BJ (cell line): ENCODE measurements around the gene CDK4. TPM values are rescaled to one million over a fixed set of nuclear protein-coding genes. Genes with fewer than 3 reads are reported as not detected.
A peak's percentile ranks its signal among the peaks of the same experiment; 100 is the strongest.

Source experiments
- CTCF ChIA-PET: fragments of 350-600 bp; formaldehyde crosslinking; extraction: SDS; loops from one replicate; lab custom pipeline; 2021; ENCODE audit warnings: antibody characterized with exemption, inconsistent platforms; lab: Yijun Ruan, JAX
- POLR2A ChIA-PET: fragments of 300-600 bp; sonication (Branson Sonifier 250); formaldehyde crosslinking; extraction: SDS; loops from one replicate; lab custom pipeline; 2021; ENCODE audit warnings: antibody characterized with exemption; lab: Charles Lee
- DNase-seq: peaks from one replicate; pipeline ENCODE4 v3.0.0-alpha.2; 2011; ENCODE audit warnings: low read depth
- H3K27me3 ChIP-seq: 2 replicates; pipeline ENCODE4 v1.6.0; 2011; ENCODE audit warnings: low read length; ENCODE audit not compliant: control insufficient read depth, insufficient read depth
- H3K36me3 ChIP-seq: 2 replicates; pipeline ENCODE4 v1.5.1; 2011; ENCODE audit warnings: low read length; ENCODE audit not compliant: control insufficient read depth, insufficient read depth
- H3K4me3 ChIP-seq: 2 replicates; pipeline ENCODE4 v1.5.1; 2011; ENCODE audit warnings: low read depth, mild to moderate bottlenecking, control low read depth, low read length
- CTCF ChIP-seq: IDR thresholded peaks from 2 replicates; pipeline ENCODE4 v1.5.1; 2011; ENCODE audit warnings: low read depth, mild to moderate bottlenecking, control low read depth, inconsistent platforms, low read length, moderate library complexity; ENCODE audit not compliant: insufficient read depth
- polyA plus RNA-seq: library from polyadenylated mRNA; depleted of rRNA; stranded (reverse); fragments of >200 nt; gene quantifications from 2 replicates; pipeline ENCODE4 v1.2.3, GENCODE V29; 2011

The CDK4 gene
- polyA plus RNA-seq, 1 experiment: 293 TPM

- Histone ChIP-seq H3K36me3 (peaks cover 14% of the 10 kb centered on the region), H3K27me3 (no peaks in the 10 kb centered on the region), H3K4me3 (no peak overlapping the region)
- ChIA-PET CTCF (interaction anchor here (0.8 to 1.7 kb wide), 9 partner anchors 9 to 110 kb away, joined by 3 to 13 read pairs (median 3); partner anchors contain the start of genes EEF1AKMT3, METTL1 and TSFM), POLR2A (interaction anchor here (0.6 to 1.2 kb wide), 3 partner anchors 9 to 16 kb away, joined by 3 to 4 read pairs (median 4); partner anchors contain the start of gene TSFM)
- TF ChIP-seq CTCF: no peak
- DNase-seq: peak; percentile 46
Observed at GRCh38 chr12:57793920-57794319, 41.8 kb upstream of the CDK4 start.

GRCh38 chr12:57783861-57784260 is 31.8 kb upstream of the CDK4 start:
- no peak for DNase-seq
- Histone ChIP-seq H3K4me3 (no peak overlapping the region; the same call in 1 of the 2 replicates), H3K27me3 (no peaks in the 10 kb centered on the region), H3K36me3 (peaks cover 12% of the 10 kb centered on the region)
- TF ChIP-seq CTCF: no peak
- CTCF ChIA-PET: interaction anchor here (0.7 to 1.6 kb wide), 3 partner anchors 61 to 128 kb away, joined by 3 to 5 read pairs (median 3); no protein-coding TSS in a partner anchor
- POLR2A ChIA-PET: no interaction called here

- no peak for DNase-seq
- ChIA-PET POLR2A (interaction anchor here (1.0 kb wide), 1 partner anchor 10 kb away, joined by 4 read pairs; no protein-coding TSS in a partner anchor), CTCF (interaction anchor here (0.7 to 1.6 kb wide), 16 partner anchors 8 to 129 kb away, joined by 3 to 12 read pairs (median 3); partner anchors contain the start of genes AVIL, EEF1AKMT3 and METTL1)
Observed at GRCh38 chr12:57783466-57783801, 31.3 kb upstream of the CDK4 start.

GRCh38 chr12:57782608-57783465 is 30.7 kb upstream of the CDK4 start, which contains the start of gene TSFM:
TSS of gene TSFM (plus strand) at chr12:57782787. CDS start at chr12:57782802, 15 bp downstream.
- Histone ChIP-seq H3K27me3 (no peaks in the 10 kb centered on the region), H3K36me3 (peaks cover 13% of the 10 kb centered on the region), H3K4me3 (peak within 1 kb of the TSS; percentile 76)
- ChIA-PET CTCF (interaction anchor here (0.6 to 1.6 kb wide), 24 partner anchors 9 to 1132 kb away, joined by 3 to 12 read pairs (median 3); partner anchors contain the start of genes ATP23, AVIL, EEF1AKMT3 and METTL1), POLR2A (interaction anchor here (1.0 kb wide), 1 partner anchor 11 kb away, joined by 4 read pairs; no protein-coding TSS in a partner anchor)
- peak; percentile 92 for TF ChIP-seq CTCF
- peak; percentile 36 for DNase-seq

More at GRCh38 chr12:57783466-57783801, 31.3 kb upstream of the CDK4 start:
- Histone ChIP-seq H3K36me3 (peaks cover 13% of the 10 kb centered on the region), H3K27me3 (no peaks in the 10 kb centered on the region), H3K4me3 (peak overlapping the region; percentile 76)
- no peak for TF ChIP-seq CTCF

GRCh38 chr12:57782243-57782607 is 30.1 kb upstream of the CDK4 start:
- no peak for DNase-seq
- H3K36me3 ChIP-seq: peaks cover 11% of the 10 kb centered on the region
- CTCF ChIA-PET: interaction anchor here (0.5 to 1.6 kb wide), 14 partner anchors 10 to 457 kb away, joined by 3 to 12 read pairs (median 3); partner anchors contain the start of genes AVIL, EEF1AKMT3 and METTL1
- POLR2A ChIA-PET: no interaction called here
- no peak overlapping the region for H3K4me3 ChIP-seq
- H3K27me3 ChIP-seq: no peaks in the 10 kb centered on the region
- no peak for TF ChIP-seq CTCF
